HepG2 (cell line): ENCODE results near the gene NOS2. TPM values are rescaled to one million over a fixed set of nuclear protein-coding genes. Genes with fewer than 3 reads are reported as not detected.
"Not testable (repeated sequence)": the region's sequence is repeated elsewhere in the genome, so short reads cannot be mapped to it uniquely, and the experiment has no call there.

ENCODE experiments used
- ATAC-seq: fragments of 200-7000 bp; cut with Tn5 transposase; 3 replicates; pipeline ENCODE4 v1.9.1; 2020; ENCODE audit warnings: mild to moderate bottlenecking, moderate library complexity
- BruUV-seq: library from RNA; stranded (reverse); fragments of 400-500 nt; replicated peaks from 2 replicates; lab custom pipeline; 2021; lab: Mats Ljungman, UMichigan
- CTCF ChIA-PET: fragments of 300-600 bp; formaldehyde crosslinking; extraction: SDS; loops from one replicate; lab custom pipeline; 2021; ENCODE audit warnings: low total read pairs, inconsistent platforms, low intra/inter-chr PET ratio; lab: Yijun Ruan, JAX
- POLR2A ChIA-PET: fragments of 350-600 bp; sonication (Branson Sonifier 250); formaldehyde crosslinking; loops from one replicate; lab custom pipeline; 2020; ENCODE audit warnings: antibody characterized with exemption, inconsistent platforms; lab: Yijun Ruan, JAX
- DNase-seq: peaks from one replicate; pipeline ENCODE4 v3.0.0-alpha.2; 2015; ENCODE audit warnings: low spot score
- FAIRE-seq: peaks from 3 replicates; lab custom pipeline; 2011; peaks lifted over from hg19 to GRCh38; lab: Jason Lieb, UNC
- H2AFZ ChIP-seq: one replicate; pipeline ENCODE4 v1.6.1; 2011; ENCODE audit warnings: low read length, inconsistent platforms
- H3K27ac ChIP-seq: fragments of 300-600 bp; 3 replicates; pipeline ENCODE4 v1.8.0; 2011; ENCODE audit warnings: mixed run types, mild to moderate bottlenecking, mixed read lengths, low read length, inconsistent platforms; ENCODE audit not compliant: insufficient read depth; ENCODE audit errors: extremely low read length
- H3K27me3 ChIP-seq, 2 experiments: fragments of 200-600 bp in 1 of 2; 2 replicates in 1 of 2; 3 replicates in 1 of 2; pipeline versions ENCODE4 v1.6.0 to v1.8.0; 2011; ENCODE audit warnings: low read length in 2 of 2, mild to moderate bottlenecking in 2 of 2, moderate library complexity in 2 of 2, inconsistent platforms in 1 of 2; ENCODE audit not compliant: insufficient read depth in 2 of 2, control insufficient read depth in 1 of 2
- H3K36me3 ChIP-seq, 2 experiments: fragments of 200-600 bp in 1 of 2; replicated peaks in 1 of 2; 2 replicates in 1 of 2; 3 replicates in 1 of 2; pipeline versions ENCODE4 v1.5.1 to v1.8.0; 2011; ENCODE audit warnings: low read length in 2 of 2, inconsistent platforms in 1 of 2; ENCODE audit not compliant: insufficient read depth in 2 of 2, control insufficient read depth in 1 of 2
- H3K4me1 ChIP-seq: 2 replicates; pipeline ENCODE4 v1.5.1; 2012; ENCODE audit warnings: low read length, inconsistent platforms; ENCODE audit not compliant: insufficient read depth
- H3K4me2 ChIP-seq: 2 replicates; pipeline ENCODE4 v1.6.0; 2011; ENCODE audit warnings: low read depth, low read length, inconsistent platforms
- H3K4me3 ChIP-seq, 3 experiments: fragments of 200-600 bp in 1 of 3; sonication (generic), shearing (Covaris generic) in 1 of 3; replicated peaks in 1 of 3; 2 replicates each; pipeline ENCODE4 v1.5.1; 2011 to 2016; ENCODE audit warnings: low read length in 3 of 3, inconsistent platforms in 2 of 3, low read depth in 2 of 3, mild to moderate bottlenecking in 2 of 3, control low read depth in 1 of 3, mixed read lengths in 1 of 3; ENCODE audit not compliant: insufficient read depth in 1 of 3
- H3K79me2 ChIP-seq: one replicate; pipeline ENCODE4 v1.6.1; 2011; ENCODE audit warnings: low read length, inconsistent platforms; ENCODE audit not compliant: insufficient read depth
- H3K9ac ChIP-seq: 2 replicates; pipeline ENCODE4 v1.6.0; 2011; ENCODE audit warnings: mild to moderate bottlenecking, low read depth, low read length, inconsistent platforms; ENCODE audit not compliant: insufficient read depth
- H3K9me3 ChIP-seq: 2 replicates; pipeline ENCODE4 v1.5.1; 2012; ENCODE audit warnings: mild to moderate bottlenecking, low read length
- H4K20me1 ChIP-seq: 2 replicates; pipeline ENCODE4 v1.6.0; 2011; ENCODE audit warnings: inconsistent platforms, mild to moderate bottlenecking, low read length, moderate library complexity; ENCODE audit not compliant: insufficient read depth
- WGBS: methylation state at CpG from one replicate; pipeline ENCODE4 v1.1.6; 2017; ENCODE audit warnings: low lambda C conversion rate; 5-methylcytosine and 5-hydroxymethylcytosine counted together
- in situ Hi-C: cut with HindIII; loops from 2 replicates; pipeline ENCODE4 v1.10.0; 2017; ENCODE audit warnings: low pct_unique_long_range_greater_than_20kb; ENCODE audit not compliant: extremely low pct_ligation_motif_present
- intact Hi-C: fragments of 100-400 bp; cut with micrococcal nuclease; formaldehyde crosslinking; loops from one replicate; pipeline ENCODE4 v1.10.0; 2022; ENCODE audit not compliant: unreplicated experiment
- polyA plus RNA-seq, 8 experiments: library from polyadenylated mRNA; depleted of rRNA in 3 of 8; stranded (reverse) in 7 of 8; unstranded in 1 of 8; fragments of >200 nt; fragmentation: Illumina TruSeq in 4 of 8; extraction: Trizol in 4 of 8; gene quantifications; 2 replicates each; pipeline versions ENCODE4 v1.2.1 to v1.2.3, GENCODE V29; 2011 to 2016; ENCODE audit warnings: low read depth in 4 of 8, missing spikeins in 1 of 8, mixed read lengths in 1 of 8; ENCODE audit not compliant: insufficient read depth in 1 of 8
- total RNA-seq, 5 experiments: library from RNA; depleted of rRNA; stranded (reverse); fragments of >200 nt; fragmentation: Illumina TruSeq; extraction: Trizol; gene quantifications; 2 replicates each; pipeline ENCODE4 v1.2.3, GENCODE V29; 2016; ENCODE audit warnings: low read depth in 1 of 5

NOS2 gene
- total and polyA plus RNA-seq, 2 of the 13 experiments (the other 11 are each of a cell fraction or from before 2014, with no cell fraction given): 0.02 TPM; not detected in 1

DNA sequence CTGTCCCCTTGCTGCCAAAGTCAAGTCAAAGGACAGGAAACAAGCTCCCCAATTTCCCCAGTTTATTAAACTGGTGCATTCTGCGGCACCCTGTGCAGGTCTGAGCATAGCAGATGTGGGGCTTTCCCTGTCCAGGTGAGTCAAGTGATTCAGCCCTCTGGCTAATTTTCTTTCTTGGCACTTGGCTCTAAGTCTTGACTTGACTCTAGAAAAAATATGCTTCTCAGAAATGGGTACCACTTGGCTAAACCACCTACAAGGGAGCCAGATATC is 40.0 kb upstream of the NOS2 start:
- no CpG with 5 or more reads among the region's 1 CpG for WGBS
- H3K79me2 ChIP-seq, H3K4me3 ChIP-seq, H3K9ac ChIP-seq, H4K20me1 ChIP-seq, in situ Hi-C loops, intact Hi-C loops, H3K9me3 ChIP-seq, H3K4me1 ChIP-seq, BruUV-seq, H3K27ac ChIP-seq, ATAC-seq, H3K27me3 ChIP-seq, POLR2A ChIA-PET, H3K36me3 ChIP-seq, CTCF ChIA-PET, H3K4me2 ChIP-seq, H2AFZ ChIP-seq, DNase-seq, FAIRE-seq: not testable (repeated sequence)

DNA sequence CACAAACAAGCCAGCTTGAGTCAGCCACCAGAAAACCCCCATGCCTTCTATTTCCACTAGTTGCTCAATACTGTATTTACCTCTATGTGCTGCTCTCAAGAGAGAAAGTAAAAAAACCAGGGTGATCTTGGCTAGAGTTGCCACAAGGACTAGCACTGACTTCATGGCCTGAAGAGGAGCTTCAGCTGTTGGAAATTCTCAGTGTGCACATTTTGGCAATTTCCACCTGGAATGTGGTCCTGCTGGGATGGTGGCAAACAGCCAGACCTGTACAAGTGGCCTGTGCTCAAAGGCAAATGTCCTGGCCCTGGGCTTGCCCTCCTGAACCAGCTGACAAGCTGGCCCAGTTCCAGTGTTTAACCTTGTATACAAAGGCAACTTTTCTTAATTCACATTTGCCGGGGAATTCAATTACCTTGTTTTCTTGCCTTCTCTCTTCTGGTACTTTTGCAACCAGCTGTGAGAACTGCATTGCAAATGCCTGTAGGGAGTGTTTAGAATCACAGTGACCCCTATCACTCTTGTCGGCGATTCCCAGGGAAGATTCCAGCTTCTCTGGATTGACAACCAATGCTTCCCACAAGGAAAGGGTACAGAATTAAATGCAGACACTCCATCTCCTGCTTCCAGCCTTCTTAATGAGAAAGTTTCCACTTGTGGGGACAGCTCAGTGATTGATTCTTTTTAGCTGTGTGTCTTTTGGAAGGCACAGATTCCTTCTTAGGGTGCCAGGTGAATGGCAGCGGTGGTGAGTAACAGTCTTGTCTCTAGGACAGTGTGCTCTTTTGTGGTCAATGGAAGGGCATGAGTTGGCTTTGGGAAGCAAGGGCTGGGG is 39.5 kb upstream of the NOS2 start:
- H3K4me2 ChIP-seq, H3K27me3 ChIP-seq, H3K9ac ChIP-seq, H4K20me1 ChIP-seq, H3K36me3 ChIP-seq, ATAC-seq, H2AFZ ChIP-seq, POLR2A ChIA-PET, intact Hi-C loops, in situ Hi-C loops, H3K9me3 ChIP-seq, DNase-seq, H3K4me3 ChIP-seq, H3K4me1 ChIP-seq, CTCF ChIA-PET, BruUV-seq, H3K79me2 ChIP-seq, H3K27ac ChIP-seq: not testable (repeated sequence)
- FAIRE-seq: peak; percentile 47
- 0% methylated on average over 1 of the region's 4 CpGs for WGBS

DNA sequence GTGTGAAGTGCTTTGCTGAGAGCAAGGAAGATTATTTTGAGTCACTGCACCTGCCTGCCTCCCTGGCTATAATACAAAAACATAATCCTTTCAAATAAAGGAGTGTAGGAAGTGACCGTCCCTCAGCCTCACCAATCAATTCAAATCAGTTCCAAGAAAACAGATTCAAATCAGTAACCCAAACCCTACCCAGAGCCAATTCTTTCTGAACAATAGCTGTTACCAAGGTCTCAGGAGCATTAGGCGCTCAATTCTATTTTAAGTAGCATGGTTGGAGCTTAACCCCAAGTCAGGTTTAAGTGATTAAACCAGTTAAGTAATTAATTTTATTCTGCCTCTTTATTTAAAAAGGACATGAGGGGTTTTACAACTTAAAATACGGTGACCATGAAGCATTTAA is 38.3 kb upstream of the NOS2 start:
- POLR2A ChIA-PET, H3K4me1 ChIP-seq, DNase-seq, H3K4me2 ChIP-seq, H4K20me1 ChIP-seq, H3K4me3 ChIP-seq, ATAC-seq, intact Hi-C loops, H3K9ac ChIP-seq, H3K36me3 ChIP-seq, H3K79me2 ChIP-seq, BruUV-seq, H3K27ac ChIP-seq, FAIRE-seq, CTCF ChIA-PET, H3K9me3 ChIP-seq, H3K27me3 ChIP-seq, H2AFZ ChIP-seq, in situ Hi-C loops: not testable (repeated sequence)
- 75% methylated on average over 2 of the region's 3 CpGs for WGBS

DNA sequence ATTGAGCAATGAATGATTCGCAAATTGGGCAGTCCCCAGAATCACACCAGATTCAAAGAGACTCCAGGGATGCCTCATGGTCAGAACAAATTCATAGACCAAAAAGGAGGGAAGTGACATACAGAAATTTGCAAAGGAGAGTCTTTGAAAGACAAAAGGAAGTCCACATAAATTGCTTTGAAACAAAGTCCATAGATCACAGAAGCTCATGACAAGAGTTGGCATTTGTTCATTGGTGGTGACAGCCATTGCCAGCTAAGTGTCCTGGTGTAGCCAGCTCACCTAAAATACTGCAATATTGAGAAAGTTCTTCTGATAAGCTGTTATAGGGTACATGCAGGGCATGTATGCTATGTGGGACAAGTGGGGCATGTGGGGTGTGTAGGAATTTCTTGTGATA is 37.4 kb upstream of the NOS2 start:
- intact Hi-C loops, H3K4me1 ChIP-seq, H3K27me3 ChIP-seq, H3K4me2 ChIP-seq, BruUV-seq, H3K9ac ChIP-seq, in situ Hi-C loops, H3K4me3 ChIP-seq, H2AFZ ChIP-seq, H4K20me1 ChIP-seq, H3K79me2 ChIP-seq, DNase-seq, FAIRE-seq, POLR2A ChIA-PET, H3K27ac ChIP-seq, H3K36me3 ChIP-seq, CTCF ChIA-PET, ATAC-seq, H3K9me3 ChIP-seq: not testable (repeated sequence)
- 74% methylated on average over 1 of the region's 1 CpG for WGBS
